GM21786 (cell line): ENCODE results near the gene MEF2D.

Source experiments
- ATAC-seq: cut with Tn5 transposase; IDR thresholded peaks from one replicate; pipeline ENCODE4 v1.9.1; 2021; ENCODE audit not compliant: unreplicated experiment

Gene MEF2D

DNA sequence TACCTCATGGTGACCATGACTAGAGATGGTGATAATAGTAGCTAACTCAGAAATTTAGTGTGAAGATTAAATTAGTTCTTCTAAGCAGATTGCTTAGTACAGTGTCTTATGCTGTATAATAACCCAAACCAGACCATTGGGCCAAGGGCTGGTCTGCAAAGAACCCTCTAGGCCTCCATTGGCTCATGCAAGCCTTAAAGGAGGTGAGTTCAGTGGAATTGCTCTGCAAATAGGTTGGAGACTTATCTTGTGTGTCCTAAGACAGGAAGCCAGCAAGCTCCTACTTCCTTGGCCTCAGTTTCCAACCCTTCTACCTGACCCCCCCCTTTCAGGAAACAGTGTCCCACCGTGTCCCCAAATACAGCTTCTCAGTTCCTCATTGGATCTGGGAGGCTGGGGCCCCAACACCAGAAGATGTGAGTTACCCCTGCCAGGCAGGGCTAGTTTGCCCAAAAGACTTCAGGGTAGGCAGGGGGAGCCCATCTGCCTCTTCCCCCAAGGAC lies 1.9 kb upstream of the MEF2D start:
- no peak for ATAC-seq

GRCh38 chr1:156500793-156501506 lies 375 bp upstream of the MEF2D start:
- ATAC-seq: peak; percentile 48

DNA sequence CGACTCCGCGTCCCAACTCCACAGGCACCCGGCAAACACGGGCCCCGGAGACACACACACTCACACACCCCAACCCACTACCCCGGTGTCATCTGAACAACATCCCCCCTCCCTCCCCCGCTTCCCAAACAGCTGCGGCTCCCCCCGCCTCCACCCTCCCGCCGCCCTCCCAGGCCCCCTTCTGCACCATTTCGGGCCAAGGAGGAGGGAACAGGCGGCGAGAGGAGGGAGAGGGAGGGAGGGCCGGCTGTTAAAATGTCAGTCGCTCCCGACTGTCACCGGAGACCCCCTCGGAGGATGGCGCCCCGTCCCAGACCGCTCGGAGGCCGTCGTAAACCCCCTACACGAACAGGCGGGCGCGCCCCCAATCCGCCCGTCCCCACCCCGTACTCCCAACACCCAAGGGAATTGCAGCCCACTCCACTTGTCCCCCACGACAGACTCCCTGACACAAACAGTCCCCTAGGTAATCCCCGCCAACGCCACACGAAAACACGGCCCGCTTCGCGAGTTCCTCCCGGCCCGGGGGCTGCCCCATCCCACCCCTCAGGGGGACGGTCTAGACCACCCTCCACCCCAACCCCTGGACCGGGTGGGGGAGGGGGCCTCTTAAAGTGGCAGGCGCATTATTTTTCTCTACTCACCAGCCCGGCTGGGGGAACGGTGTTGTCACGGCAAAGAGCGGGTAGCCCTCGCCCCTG lies 583 bp downstream of the MEF2D start:
- no peak for ATAC-seq

- no peak for ATAC-seq
Observed at GRCh38 chr1:156499194-156499841, 1.3 kb downstream of the MEF2D start.

DNA sequence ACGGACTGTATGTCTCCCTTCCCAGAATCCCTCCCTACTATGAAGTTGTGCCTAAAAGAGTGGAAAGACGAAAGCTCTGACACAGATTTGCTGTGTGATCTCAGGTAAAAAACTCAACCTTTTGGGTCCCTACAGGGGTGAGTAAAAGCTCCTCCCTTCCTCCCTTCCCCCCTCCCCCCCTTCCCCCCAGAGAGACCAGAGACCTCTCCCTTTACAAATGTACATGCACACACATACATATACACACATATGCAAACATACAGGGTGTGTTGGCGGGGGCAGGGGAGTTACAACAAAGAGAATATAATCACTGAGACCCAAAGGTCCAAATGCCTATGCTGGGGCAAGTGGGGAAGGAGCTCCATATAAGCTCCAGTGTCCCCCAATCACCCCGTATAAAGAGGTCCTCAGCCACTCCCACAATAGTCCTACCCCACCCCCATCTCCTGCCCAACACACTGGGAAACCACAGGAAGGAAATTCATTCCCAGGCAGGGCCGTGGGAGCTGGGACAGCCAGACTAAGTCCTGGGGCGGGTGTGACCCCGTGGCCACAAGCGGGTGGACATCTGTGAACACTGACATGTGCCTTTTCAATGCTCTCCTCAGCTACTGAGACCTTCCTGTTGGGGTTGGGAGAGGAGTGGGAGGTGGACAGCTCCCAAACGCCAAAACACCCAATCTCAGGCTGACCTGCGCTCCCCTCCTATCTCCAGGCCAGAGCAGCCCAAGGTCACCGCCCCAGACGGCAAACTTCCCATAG lies 2.0 kb downstream of the MEF2D start:
- no peak for ATAC-seq

DNA sequence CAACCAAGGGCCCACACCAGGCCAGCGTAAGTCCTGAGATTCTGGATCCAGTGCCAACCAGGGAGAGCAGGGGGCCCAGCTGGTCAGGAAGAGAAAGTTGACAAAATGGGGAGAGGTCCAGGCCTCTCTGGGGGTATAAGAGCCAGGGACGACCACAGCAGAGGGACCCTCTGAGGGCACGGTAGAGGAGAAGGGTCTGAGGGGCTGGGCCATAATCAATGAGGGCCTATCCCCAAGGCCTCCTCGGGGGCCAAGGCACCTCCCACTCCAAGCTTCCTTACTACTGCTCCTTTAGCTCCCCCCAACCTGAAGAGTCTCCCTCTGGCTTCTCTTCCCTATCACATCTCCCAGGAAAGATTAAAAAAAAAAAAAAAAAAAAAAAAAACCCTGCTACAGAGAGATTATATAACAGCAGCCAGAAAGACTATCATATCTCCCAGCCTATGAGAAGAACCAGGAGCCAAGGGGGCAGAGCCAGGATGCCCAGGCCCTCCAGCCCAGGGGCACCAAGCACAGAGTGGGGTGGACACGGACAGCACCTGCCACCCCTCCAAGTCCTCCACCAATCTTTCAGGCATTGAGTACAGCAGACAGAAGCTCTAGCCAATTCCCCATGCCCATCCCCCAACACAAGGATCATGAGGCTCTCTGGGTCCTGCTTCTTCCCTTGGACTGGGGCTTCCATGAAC lies 2.7 kb downstream of the MEF2D start:
- no peak for ATAC-seq

DNA sequence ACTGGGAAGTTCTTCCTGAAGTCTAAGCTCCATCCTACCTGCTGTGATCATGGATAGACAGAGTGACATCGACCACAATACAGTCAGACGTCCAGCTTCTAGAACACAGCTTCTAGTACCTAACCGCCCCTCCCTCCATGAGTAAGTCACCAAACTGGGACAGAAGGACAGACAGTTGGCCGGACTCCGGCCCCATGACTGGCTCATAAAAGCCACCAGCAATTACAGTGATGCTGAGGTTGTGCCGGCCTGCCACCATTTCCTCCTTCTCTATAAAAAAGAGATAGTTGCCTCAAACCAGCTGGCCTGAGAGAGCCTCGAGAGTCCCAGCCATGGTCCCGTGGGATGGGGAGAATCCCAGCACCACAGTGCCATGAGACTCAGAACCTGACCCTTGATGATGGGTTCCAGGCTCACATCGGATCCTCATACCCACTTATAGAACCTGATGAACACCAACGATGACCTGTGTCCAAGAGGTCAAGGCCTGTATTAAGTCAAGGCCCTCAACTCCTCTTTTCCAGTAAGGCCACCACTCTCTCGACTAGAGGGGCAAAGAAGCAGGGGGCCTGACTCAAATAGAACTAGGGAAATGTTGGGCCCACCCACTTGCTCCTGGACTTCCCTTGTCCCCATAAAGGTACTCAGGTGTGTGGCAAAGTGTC lies 3.4 kb downstream of the MEF2D start:
- no peak for ATAC-seq

GRCh38 chr1:156496211-156496761 lies 4.3 kb downstream of the MEF2D start:
- no peak for ATAC-seq

GRCh38 chr1:156495401-156496140 lies 5.0 kb downstream of the MEF2D start:
- ATAC-seq: no peak

DNA sequence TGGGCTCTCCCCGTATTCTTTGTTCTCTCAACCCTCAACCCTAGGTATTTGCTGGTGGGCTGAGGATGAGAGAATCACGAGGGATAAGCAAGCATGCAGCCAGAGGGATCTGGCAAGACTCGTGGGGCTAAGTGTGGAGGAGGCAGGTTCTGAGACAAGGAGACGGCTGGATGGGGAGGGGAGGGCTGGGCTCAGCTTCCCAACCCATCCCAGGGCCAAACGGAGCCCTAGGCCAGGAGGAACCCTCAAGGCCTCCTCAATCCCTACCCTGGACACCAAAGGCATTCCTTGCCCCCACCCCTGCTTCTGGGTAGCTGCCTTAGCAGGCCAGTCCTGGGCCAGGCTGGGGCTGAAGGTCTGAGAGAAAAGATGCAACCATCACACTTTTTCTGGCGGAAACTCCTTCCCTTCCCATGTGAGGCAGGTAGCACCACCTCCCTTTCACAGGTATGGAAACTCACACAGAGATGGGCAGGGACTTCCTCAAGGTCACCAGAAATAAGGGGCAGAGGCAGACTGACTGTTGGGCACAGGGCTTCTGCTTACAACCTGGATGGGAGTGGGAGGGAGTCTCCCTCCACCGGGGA lies 6.2 kb downstream of the MEF2D start:
- no peak for ATAC-seq

- ATAC-seq: no peak
Observed at GRCh38 chr1:156493742-156494141, 6.8 kb downstream of the MEF2D start.

DNA sequence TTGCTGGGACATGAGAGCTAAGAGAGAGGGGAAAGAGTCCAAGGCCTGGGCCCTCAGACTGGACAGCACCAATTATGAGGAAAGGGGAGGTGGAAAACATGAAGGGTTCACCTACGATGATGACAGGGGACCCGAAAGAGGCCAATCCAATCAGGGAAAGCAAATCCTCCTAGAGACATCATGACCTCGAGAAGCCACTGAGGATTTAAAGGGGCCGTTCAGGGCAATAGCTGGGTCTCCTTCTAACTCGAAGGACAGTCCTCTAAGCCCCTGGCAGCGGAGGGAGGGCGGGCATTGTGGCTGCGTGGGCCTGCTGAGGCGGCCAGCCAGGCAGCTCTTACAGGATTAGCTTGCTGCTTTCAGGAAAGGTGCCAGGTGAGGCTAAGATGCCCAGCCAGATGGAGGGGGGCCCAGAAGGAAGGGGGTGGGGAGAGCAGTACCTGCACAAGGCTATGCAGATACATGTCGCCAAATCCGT lies 7.4 kb downstream of the MEF2D start:
- no peak for ATAC-seq

- ATAC-seq: no peak
Observed at GRCh38 chr1:156492591-156493080, 7.9 kb downstream of the MEF2D start.

GRCh38 chr1:156492013-156492590 lies 8.5 kb downstream of the MEF2D start:
- no peak for ATAC-seq

DNA sequence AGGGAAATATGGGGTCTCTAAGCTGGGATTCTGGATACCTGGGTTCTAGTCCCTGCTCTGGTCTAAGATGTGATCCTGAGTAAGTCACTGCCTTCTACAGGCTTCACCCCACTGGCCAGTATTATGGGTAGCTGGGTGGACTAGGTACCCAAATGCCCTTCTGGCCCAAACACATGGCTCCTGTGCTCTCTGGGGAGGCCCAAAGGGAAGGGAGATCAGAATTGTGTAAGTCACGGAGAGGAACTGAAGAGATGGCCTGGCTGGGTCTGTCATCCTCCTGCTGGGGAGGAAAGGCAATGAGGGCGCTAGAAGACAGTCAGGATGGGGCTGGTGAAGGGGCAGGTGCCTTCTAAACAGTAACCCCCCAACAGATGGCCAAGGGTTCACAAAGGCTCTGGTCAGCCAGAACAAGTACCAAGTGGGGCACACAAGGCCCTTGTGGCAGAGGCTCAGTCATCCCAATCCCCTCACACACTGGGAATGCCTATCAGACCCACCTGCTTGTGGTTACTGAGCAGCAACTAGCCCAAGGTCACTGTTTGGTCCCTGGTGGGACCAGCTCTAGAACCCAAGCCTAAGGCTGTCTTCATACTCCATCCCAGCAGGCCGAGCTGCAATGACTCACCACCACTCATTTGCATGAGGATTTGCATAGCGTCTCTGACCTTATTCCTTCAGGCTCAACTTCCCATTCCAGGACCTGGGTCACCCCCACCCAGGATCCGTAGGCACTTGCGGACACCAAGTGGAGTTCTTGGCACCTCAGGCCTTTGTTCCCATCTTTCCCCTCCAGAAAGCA lies 9.2 kb downstream of the MEF2D start:
- ATAC-seq: no peak

DNA sequence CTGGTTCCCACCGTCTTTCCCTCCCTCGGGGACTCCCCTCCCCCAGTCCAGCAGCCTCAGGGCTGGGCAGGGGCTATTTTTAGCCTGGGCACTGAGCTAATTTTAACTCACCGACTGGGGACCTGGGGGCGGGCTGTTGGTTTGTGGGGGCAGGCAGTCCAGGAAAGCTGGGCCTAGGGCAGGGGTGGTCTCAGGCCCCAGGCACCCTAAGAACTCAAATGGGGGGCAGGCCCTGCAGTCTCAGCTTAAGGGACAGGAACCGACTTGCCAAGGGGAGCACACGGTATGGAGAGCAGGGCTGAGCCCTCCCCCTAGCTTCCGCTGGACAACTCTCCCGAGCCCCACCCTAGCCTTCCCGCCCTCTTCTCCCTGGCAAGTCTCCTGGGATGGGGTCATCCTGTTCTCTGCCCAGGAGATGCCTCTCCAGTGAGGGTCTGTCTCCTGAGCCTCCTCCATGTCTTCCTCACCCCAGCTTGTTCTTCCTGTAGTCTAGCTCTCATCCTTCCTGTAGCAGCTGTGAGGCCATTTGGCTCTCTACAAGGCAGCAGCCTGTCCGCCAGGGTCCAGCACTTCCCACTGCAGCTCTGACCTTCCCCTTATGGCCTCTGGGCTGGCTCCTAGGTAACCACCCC lies 10.1 kb downstream of the MEF2D start:
- ATAC-seq: no peak

DNA sequence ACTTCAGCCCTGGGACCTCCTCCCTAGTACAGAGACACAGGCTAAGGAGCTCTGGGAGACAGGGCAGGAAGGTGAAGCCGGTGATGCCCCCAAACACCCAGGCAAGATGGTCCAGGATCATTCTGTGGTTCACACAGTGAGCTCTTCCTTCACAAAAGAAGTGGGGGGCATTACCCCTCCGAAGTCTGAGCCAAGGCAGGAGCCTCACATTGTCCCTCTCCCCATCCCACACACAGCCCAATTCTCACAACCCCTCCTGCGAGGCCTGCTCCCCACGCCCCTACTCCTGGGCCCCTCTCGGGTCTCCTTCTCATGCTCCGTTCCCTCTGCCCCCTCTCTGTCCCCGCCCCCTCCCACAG lies 10.7 kb downstream of the MEF2D start:
- no peak for ATAC-seq
